ENCODE results near the gene DUXB.

DNA sequence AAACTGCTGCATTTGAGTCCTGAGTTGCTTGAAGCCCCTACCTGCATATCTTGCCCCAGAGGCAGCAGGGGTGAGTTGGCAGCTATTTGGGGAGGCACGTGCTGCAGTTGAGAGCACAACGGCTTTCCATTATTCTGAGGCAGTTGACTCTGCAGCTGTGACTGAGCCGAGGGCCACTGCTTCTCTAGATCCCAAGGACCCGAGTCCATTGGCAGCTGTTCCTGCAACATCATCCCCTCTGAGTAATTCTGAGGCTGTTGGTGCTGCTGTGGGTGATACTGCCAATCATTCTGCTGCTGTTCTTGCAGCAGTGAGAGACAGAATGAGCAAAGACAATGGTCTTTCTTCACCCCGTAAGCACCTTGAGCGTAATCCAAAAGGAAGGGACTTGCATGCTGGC lies 40.9 kb downstream of the DUXB start:
- TF ChIP-seq POLR2A (IDR thresholded peaks at IDR 0.05; ENCODE audit: extremely low read depth, insufficient read length) = no peak
- TF ChIP-seq, protein P1, sequence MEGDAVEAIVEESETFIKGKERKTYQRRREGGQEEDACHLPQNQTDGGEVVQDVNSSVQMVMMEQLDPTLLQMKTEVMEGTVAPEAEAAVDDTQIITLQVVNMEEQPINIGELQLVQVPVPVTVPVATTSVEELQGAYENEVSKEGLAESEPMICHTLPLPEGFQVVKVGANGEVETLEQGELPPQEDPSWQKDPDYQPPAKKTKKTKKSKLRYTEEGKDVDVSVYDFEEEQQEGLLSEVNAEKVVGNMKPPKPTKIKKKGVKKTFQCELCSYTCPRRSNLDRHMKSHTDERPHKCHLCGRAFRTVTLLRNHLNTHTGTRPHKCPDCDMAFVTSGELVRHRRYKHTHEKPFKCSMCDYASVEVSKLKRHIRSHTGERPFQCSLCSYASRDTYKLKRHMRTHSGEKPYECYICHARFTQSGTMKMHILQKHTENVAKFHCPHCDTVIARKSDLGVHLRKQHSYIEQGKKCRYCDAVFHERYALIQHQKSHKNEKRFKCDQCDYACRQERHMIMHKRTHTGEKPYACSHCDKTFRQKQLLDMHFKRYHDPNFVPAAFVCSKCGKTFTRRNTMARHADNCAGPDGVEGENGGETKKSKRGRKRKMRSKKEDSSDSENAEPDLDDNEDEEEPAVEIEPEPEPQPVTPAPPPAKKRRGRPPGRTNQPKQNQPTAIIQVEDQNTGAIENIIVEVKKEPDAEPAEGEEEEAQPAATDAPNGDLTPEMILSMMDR (IDR thresholded peaks at IDR 0.05; ENCODE audit: low read depth, low read length) = no peak
- TF ChIP-seq, protein P2, sequence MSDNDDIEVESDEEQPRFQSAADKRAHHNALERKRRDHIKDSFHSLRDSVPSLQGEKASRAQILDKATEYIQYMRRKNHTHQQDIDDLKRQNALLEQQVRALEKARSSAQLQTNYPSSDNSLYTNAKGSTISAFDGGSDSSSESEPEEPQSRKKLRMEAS (IDR thresholded peaks at IDR 0.05; ENCODE audit: low read depth, low read length) = no peak

All from NB4 (cell line).